Measurements from ENCODE around the gene LCA5L. TPM values are rescaled to one million over a fixed set of nuclear protein-coding genes. Genes with fewer than 3 reads are reported as not detected.

Gene LCA5L
- total and polyA plus RNA-seq, 10 of the 15 experiments (the other 5 are each of a cell fraction or from before 2014, with no cell fraction given), result 0.18 to 0.55 (median 0.27) TPM; not detected in 2

GRCh38 chr21:39430016-39430415 is 15.6 kb downstream of the LCA5L start (continued):
- TF ChIP-seq SUPT20H (IDR thresholded peaks at IDR 0.05; ENCODE audit: borderline replicate concordance, control insufficient read depth, low read depth, low read length) (no peak), ZNF622 (IDR thresholded peaks at IDR 0.05) (no peak)

- RAD21 ChIA-PET (ENCODE audit: unreplicated experiment), result no interaction called here
- no peaks in the 10 kb centered on the region for H4K20me1 ChIP-seq (ENCODE audit: control insufficient read depth, insufficient read depth)
- no peak overlapping the region for H3K4me2 ChIP-seq (ENCODE audit: control insufficient read depth, insufficient read depth)
- H3K9me3 ChIP-seq (replicated peaks; ENCODE audit: control insufficient read depth, insufficient read depth, low read length), result no peaks in the 10 kb centered on the region
- no peak overlapping the region for H3K9ac ChIP-seq (ENCODE audit: control insufficient read depth, insufficient read depth, low read length)
- H3K4me1 ChIP-seq (ENCODE audit: control insufficient read depth, insufficient read depth, low read length), result no peaks in the 10 kb centered on the region
- no peak overlapping the region for H3K27ac ChIP-seq (ENCODE audit: control insufficient read depth, insufficient read depth)
- H3K4me3 ChIP-seq, result no peak overlapping the region
- H3K36me3 ChIP-seq (ENCODE audit: control insufficient read depth in 2 of 2, insufficient read depth in 2 of 2, low read length in 1 of 2), result no peaks in the 10 kb centered on the region
- intact Hi-C loops (cut with micrococcal nuclease; ENCODE audit: unreplicated experiment) (no loop called here), in situ Hi-C loops (cut with MboI) (no loop called here)
- 66% methylated on average over 2 of the region's 2 CpGs for WGBS (ENCODE audit: insufficient coverage, insufficient replicate concordance, low lambda C conversion rate, missing lambda C conversion rate)
- CTCF ChIA-PET, result interaction anchor here (2.3 kb wide), 1 partner anchor 13 kb away, joined by 8 read pairs; no protein-coding TSS in a partner anchor
- H3K27me3 ChIP-seq (replicated peaks in 1 of 2; ENCODE audit: control insufficient read depth in 2 of 2, insufficient read depth in 2 of 2, low read length in 1 of 2), result no peaks in the 10 kb centered on the region
- SMC1A ChIA-PET (ENCODE audit: uncharacterized antibody, unreplicated experiment), result no interaction called here
- no TSS peak for BruUV-seq (replicated peaks)
- no peak for FAIRE-seq
- H2AFZ ChIP-seq (ENCODE audit: control insufficient read depth, low read depth, low read length), result no peak overlapping the region
- H3K79me2 ChIP-seq (ENCODE audit: control insufficient read depth, insufficient read depth, low read length), result no peaks in the 10 kb centered on the region
- no peak for DNase-seq (ENCODE audit: low read depth, low spot score)
- POLR2A ChIA-PET, result interaction anchor here (1.4 kb wide), 1 partner anchor 11 kb away, joined by 3 read pairs; no protein-coding TSS in a partner anchor
- no peak for ATAC-seq
- TF ChIP-seq STAT3 (IDR thresholded peaks at IDR 0.05; ENCODE audit: low read depth, low read length) (no peak), JUNB (IDR thresholded peaks at IDR 0.05) (no peak), ZNF217 (IDR thresholded peaks at IDR 0.05) (no peak), BCL11A (IDR thresholded peaks at IDR 0.05; ENCODE audit: low read depth, low read length) (no peak), ZNF274 (IDR thresholded peaks at IDR 0.05; ENCODE audit: insufficient read depth, insufficient read length) (no peak), GATAD2B (conservative IDR thresholded peaks at IDR 0.05; ENCODE audit: low read depth) (no peak), HDAC2 (IDR thresholded peaks at IDR 0.05) (no peak), SREBF2 (IDR thresholded peaks at IDR 0.05; ENCODE audit: low read length) (no peak), MLLT1 (IDR thresholded peaks at IDR 0.05) (no peak), ZSCAN29 (IDR thresholded peaks at IDR 0.05) (no peak), FOXK2 (IDR thresholded peaks at IDR 0.05) (no peak), YBX1 (IDR thresholded peaks at IDR 0.05) (no peak), SUZ12 (IDR thresholded peaks at IDR 0.05; ENCODE audit: unreplicated experiment) (no peak), CHD4 (IDR thresholded peaks at IDR 0.05) (no peak), BRCA1 (IDR thresholded peaks at IDR 0.05; ENCODE audit: low read depth, low read length) (no peak), NFXL1 (IDR thresholded peaks at IDR 0.05; ENCODE audit: borderline replicate concordance) (no peak), MTA3 (IDR thresholded peaks at IDR 0.05; ENCODE audit: borderline replicate concordance, low read length) (no peak), SKIL (IDR thresholded peaks at IDR 0.05; ENCODE audit: low read depth, poor library complexity, severe bottlenecking) (no peak), SMARCA5 (IDR thresholded peaks at IDR 0.05) (no peak)
Observed at GRCh38 chr21:39429445-39429844, 16.1 kb downstream of the LCA5L start.

Data from GM12878 (cell line).